ENCODE results near the gene FLRT1. TPM values are rescaled to one million over a fixed set of nuclear protein-coding genes. Genes with fewer than 3 reads are reported as not detected.

The FLRT1 gene
- total RNA-seq, 1 experiment from 2014 or later = 0.44 TPM

DNA sequence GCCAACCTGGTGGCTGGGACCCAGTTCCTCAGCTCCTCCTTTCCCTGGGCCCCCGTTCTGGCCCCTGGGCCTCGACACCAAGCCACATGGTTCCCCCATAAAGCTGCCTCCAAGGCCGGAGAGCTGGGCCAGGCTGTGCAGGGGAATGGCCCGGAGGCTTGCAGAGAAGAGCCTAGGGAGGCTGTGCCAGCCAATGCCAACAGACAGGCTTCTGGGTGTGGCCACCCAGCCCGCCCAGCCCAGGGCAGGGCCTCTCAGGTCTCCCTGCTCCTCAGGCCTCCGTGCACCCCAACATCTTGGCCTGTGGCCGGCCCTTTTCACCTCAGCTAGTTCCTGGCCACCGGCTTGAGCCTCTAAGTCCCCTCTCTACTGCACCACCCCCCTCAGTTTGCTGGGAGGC is 17.4 kb upstream of the FLRT1 start:
- Histone ChIP-seq H3K4me1 (replicated peaks; ENCODE audit: insufficient read depth) (no peaks in the 10 kb centered on the region), H3K36me3 (ENCODE audit: low read depth) (no peaks in the 10 kb centered on the region), H3F3A (ENCODE audit: insufficient read depth, low read depth) (0 out of 2 replicates have a peak, but pooled peaks cover 4% of the 10 kb centered on the region), H3K27ac (no peak overlapping the region), H4K20me1 (ENCODE audit: insufficient read depth) (peaks cover 39% of the 10 kb centered on the region), H3K27me3 (ENCODE audit: insufficient read depth, low read depth) (no peaks in the 10 kb centered on the region), H2AFZ (no peak overlapping the region), H3K9me3 (ENCODE audit: insufficient read depth, low read depth) (no peaks in the 10 kb centered on the region), H3K9me2 (ENCODE audit: insufficient read depth) (no peaks in the 10 kb centered on the region), H3K4me2 (no peak overlapping the region), H3K4me3 (no peak overlapping the region), H3K79me2 (ENCODE audit: low read depth) (no peaks in the 10 kb centered on the region)
- intact Hi-C loops (cut with micrococcal nuclease; ENCODE audit: unreplicated experiment) = no loop called here
- POLR2A ChIA-PET (ENCODE audit: unreplicated experiment) = interaction anchor here (0.6 kb wide), 1 partner anchor 262 kb away, joined by 8 read pairs; no protein-coding TSS in a partner anchor
- no peak for DNase-seq
- no peak for TF ChIP-seq EZH2 (IDR thresholded peaks at IDR 0.05; ENCODE audit: low read depth)
- TF ChIP-seq, protein P1, sequence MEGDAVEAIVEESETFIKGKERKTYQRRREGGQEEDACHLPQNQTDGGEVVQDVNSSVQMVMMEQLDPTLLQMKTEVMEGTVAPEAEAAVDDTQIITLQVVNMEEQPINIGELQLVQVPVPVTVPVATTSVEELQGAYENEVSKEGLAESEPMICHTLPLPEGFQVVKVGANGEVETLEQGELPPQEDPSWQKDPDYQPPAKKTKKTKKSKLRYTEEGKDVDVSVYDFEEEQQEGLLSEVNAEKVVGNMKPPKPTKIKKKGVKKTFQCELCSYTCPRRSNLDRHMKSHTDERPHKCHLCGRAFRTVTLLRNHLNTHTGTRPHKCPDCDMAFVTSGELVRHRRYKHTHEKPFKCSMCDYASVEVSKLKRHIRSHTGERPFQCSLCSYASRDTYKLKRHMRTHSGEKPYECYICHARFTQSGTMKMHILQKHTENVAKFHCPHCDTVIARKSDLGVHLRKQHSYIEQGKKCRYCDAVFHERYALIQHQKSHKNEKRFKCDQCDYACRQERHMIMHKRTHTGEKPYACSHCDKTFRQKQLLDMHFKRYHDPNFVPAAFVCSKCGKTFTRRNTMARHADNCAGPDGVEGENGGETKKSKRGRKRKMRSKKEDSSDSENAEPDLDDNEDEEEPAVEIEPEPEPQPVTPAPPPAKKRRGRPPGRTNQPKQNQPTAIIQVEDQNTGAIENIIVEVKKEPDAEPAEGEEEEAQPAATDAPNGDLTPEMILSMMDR (conservative IDR thresholded peaks at IDR 0.05) = no peak
- no TSS peak for BruUV-seq (replicated peaks)
- CTCF ChIA-PET = interaction anchor here (0.7 kb wide), 1 partner anchor 465 kb away, joined by 3 read pairs; no protein-coding TSS in a partner anchor

DNA sequence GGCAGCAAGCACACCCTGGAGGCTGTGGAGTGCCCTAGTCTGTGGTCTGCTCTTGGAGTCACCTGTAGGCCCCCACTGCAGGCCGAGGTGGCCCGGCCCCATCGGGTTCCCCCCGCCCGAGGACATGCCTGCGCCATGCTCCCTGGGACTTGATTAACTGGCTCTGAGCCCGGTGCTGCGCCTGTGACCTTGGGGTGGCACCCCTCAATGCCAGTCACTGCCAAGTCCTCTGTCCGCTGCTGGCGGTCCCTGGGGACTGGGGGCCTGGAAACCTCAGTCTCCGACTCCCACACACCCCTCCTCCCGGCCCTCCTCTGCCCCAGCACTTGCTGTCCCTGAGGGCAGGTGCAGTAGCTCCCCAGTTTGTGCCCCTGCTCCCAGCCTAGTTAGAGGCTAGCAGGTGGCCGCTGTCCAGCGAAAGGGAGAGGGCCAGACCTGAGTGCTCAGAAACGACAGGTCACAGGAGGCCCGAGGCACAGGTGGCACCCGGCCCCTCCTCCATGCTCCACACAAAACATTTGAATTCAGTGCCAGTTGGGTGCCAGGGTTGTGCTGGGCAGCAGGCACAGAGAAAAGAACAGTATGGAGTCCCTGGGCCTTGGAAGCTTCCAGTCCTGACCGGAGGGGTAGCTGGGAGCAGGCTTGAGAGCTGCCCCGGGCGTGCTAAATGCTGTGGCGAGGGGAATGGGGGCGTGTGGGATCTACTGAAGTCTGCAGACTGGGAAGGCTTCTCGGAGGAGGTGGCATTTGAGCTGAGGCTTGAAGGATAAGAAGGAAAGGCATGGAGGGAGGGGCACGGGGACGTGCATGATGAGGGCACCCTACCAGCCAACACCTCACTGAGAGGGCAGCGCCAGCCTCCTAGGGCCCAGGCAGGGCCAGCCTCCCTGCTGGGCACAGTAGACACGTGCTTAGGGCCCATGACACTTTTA is 16.4 kb upstream of the FLRT1 start:
- BruUV-seq (replicated peaks) = no TSS peak
- no peak overlapping the region for H2AFZ ChIP-seq
- no peak overlapping the region for H3K4me2 ChIP-seq
- ChIA-PET CTCF (interaction anchor here (0.6 kb wide), 1 partner anchor 324 kb away, joined by 3 read pairs; no protein-coding TSS in a partner anchor), POLR2A (ENCODE audit: unreplicated experiment) (interaction anchor here (0.6 kb wide), 1 partner anchor 263 kb away, joined by 8 read pairs; no protein-coding TSS in a partner anchor)
- TF ChIP-seq, protein P1 (conservative IDR thresholded peaks at IDR 0.05) = no peak
- no peak for TF ChIP-seq EZH2 (IDR thresholded peaks at IDR 0.05; ENCODE audit: low read depth)
- no peak overlapping the region for H3K27ac ChIP-seq
- H3K4me3 ChIP-seq = no peak overlapping the region
- H3K4me1 ChIP-seq (replicated peaks; ENCODE audit: insufficient read depth) = no peaks in the 10 kb centered on the region
- H3F3A ChIP-seq (ENCODE audit: insufficient read depth, low read depth) = 0 out of 2 replicates have a peak, but pooled peaks cover 4% of the 10 kb centered on the region
- no peaks in the 10 kb centered on the region for H3K27me3 ChIP-seq (ENCODE audit: insufficient read depth, low read depth)
- H3K36me3 ChIP-seq (ENCODE audit: low read depth) = no peaks in the 10 kb centered on the region
- no peaks in the 10 kb centered on the region for H3K79me2 ChIP-seq (ENCODE audit: low read depth)
- DNase-seq = no peak
- no peaks in the 10 kb centered on the region for H3K9me2 ChIP-seq (ENCODE audit: insufficient read depth)
- no peaks in the 10 kb centered on the region for H3K9me3 ChIP-seq (ENCODE audit: insufficient read depth, low read depth)
- peaks cover 49% of the 10 kb centered on the region for H4K20me1 ChIP-seq (ENCODE audit: insufficient read depth)
- intact Hi-C loops (cut with micrococcal nuclease; ENCODE audit: unreplicated experiment) = no loop called here

DNA sequence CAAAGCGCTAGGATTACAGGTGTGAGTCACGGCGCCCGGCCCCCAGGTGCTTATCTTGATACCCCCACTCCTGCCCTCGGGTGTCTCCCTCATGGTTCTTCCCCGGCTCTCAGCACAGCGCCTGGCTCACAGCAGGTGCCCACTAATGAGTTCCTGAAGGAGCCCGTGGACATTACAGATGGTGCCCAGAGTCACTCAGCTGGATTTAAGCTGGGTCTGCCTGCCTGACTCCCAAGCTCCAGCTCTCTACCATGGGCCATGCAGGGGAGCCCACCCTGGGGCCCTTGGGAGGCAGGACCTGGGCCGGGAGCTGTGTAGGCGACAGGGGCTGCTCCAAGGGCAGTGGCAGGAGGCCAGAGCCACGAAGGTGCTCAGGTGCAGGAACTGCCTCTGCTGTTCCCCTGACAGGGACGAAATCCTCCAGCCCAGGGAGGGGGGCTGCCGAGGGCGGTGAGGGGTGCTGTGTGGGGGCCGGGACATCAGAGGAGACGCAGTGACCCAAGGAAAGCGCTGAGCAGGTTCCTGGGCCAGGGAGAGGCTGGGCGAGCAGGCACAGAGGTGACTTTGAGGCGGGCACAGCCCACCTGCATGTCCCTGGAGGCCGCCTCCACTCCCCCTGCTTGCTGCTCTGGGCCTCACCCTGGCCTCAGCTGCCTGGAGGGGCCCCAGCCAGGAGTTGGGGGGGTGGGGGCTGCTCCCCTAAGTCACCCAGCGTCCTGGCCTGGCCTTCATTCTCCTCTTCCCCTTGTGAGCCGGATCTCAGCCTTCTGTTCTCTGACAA is 14.6 kb upstream of the FLRT1 start:
- Histone ChIP-seq H3K9me3 (ENCODE audit: insufficient read depth, low read depth) (no peaks in the 10 kb centered on the region), H3K27ac (no peak overlapping the region), H4K20me1 (ENCODE audit: insufficient read depth) (peaks cover 51% of the 10 kb centered on the region), H3K36me3 (ENCODE audit: low read depth) (no peaks in the 10 kb centered on the region), H3K4me3 (no peak overlapping the region), H3K9me2 (ENCODE audit: insufficient read depth) (no peaks in the 10 kb centered on the region), H3K79me2 (ENCODE audit: low read depth) (no peaks in the 10 kb centered on the region), H3K4me1 (replicated peaks; ENCODE audit: insufficient read depth) (no peaks in the 10 kb centered on the region), H3F3A (ENCODE audit: insufficient read depth, low read depth) (0 out of 2 replicates have a peak, but pooled peaks cover 4% of the 10 kb centered on the region), H2AFZ (no peak overlapping the region), H3K27me3 (ENCODE audit: insufficient read depth, low read depth) (no peaks in the 10 kb centered on the region), H3K4me2 (no peak overlapping the region)
- ChIA-PET POLR2A (ENCODE audit: unreplicated experiment) (no interaction called here), CTCF (no interaction called here)
- DNase-seq = no peak
- BruUV-seq (replicated peaks) = no TSS peak
- intact Hi-C loops (cut with micrococcal nuclease; ENCODE audit: unreplicated experiment) = no loop called here
- no peak for TF ChIP-seq EZH2 (IDR thresholded peaks at IDR 0.05; ENCODE audit: low read depth)
- TF ChIP-seq, protein P1 (conservative IDR thresholded peaks at IDR 0.05) = no peak
